Fibroblast of skin of right biceps (primary cell): ENCODE data around the gene GPN2.

Experiments used
- DNase-seq: peaks from one replicate; pipeline ENCODE4 v3.0.0-alpha.2; 2013

GPN2 gene

GRCh38 chr1:26829184-26829911 lies 60.7 kb downstream of the GPN2 start:
- no peak for DNase-seq

GRCh38 chr1:26828411-26828991 lies 61.6 kb downstream of the GPN2 start:
- no peak for DNase-seq

- DNase-seq = no peak
Observed at GRCh38 chr1:26827663-26828062, 62.4 kb downstream of the GPN2 start.

DNA sequence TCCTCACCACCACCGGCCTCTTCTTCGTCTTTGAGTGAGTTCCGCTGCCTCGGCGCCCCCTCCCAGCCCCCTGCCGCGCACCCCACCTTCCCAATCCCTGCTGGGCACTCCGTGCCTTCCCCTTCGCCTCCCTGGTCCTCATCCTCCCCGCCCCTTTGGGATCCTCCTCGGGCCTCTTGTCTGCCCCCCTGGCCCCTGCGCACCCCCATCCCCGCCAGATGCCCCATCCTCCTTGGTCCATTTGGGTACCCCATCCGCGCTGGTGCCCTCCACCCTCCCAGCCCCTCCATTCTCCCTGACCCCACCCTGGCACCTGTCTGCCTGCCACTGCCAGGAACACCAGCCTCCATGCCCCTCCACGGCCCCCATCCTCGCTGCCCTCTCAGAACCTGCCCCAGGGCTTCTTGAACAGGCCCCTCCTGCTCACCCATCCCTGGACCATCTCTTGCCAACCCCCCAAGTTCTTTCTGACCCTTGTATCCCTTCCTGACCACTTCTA lies 62.9 kb downstream of the GPN2 start:
- no peak for DNase-seq

DNA sequence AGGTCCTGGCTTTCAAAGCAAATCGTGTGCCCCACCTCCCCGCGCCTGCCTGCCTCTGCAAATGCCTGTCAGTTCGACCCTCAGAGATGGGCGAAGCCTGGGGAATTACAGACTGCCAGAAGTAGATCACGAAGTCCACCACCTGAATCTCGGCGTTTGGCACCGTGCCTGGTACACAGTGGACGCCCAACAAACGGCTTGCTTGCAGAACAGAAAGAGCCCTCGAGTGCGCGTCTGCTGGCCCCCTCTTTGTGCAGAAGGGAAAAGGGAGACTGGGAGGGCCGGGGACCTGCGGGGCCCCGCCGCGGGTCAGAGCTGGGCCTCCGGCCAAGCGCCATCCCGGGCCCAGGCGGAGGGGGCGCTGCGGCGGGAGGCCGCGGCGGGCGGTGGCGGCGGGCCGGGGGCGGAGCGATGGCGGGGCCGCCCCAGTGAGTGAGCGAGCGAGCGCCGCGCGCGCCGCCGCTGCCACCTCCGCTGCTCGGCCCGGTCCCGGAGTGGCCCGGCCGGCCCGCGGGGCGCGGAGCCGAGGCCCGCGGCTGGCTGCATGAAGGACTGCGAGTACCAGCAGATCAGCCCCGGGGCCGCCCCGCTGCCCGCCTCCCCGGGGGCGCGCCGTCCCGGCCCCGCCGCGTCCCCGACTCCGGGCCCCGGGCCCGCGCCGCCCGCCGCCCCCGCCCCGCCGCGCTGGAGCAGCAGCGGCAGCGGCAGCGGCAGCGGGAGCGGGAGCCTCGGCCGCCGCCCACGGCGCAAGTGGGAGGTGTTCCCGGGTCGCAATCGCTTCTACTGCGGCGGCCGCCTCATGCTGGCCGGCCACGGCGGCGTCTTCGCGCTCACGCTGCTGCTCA lies 63.6 kb downstream of the GPN2 start, which contains the start of gene ZDHHC18:
ZDHHC18 (plus strand) TSS at position 428 of the 845 bp plus-strand sequence; CDS start at position 545, 117 bp downstream.
- DNase-seq = peak; percentile 65
